Activated T-helper 1 cell treated with anti-CD3 and anti-CD28 coated beads, Interleukin-12 subunit alpha, Interleukin-12 subunit beta, Interleukin-2, Interleukin-4 antibody, amounts not matched to agents 30 ng/mL and 10 ng/mL and 1 ng/mL, durations not matched to agents 14 hours and 24 hours and 36 hours (primary cell): ENCODE measurements around the gene VPS8. TPM values are rescaled to one million over a fixed set of nuclear protein-coding genes. Genes with fewer than 3 reads are reported as not detected.

Source experiments
- DNase-seq: peaks from one replicate; pipeline ENCODE4 v3.0.0; 2021; ENCODE audit warnings: low spot score
- H3K27ac Mint-ChIP-seq: one replicate; pipeline ENCODE4 v1.8.0; 2021; ENCODE audit warnings: mild to moderate bottlenecking, mixed read lengths
- H3K27me3 Mint-ChIP-seq: one replicate; pipeline ENCODE4 v1.8.0; 2022; ENCODE audit warnings: mild to moderate bottlenecking, moderate library complexity, mixed read lengths; ENCODE audit not compliant: insufficient read depth
- H3K36me3 Mint-ChIP-seq: one replicate; pipeline ENCODE4 v1.8.0; 2021; ENCODE audit warnings: low read depth, mixed read lengths
- H3K4me1 Mint-ChIP-seq: one replicate; pipeline ENCODE4 v1.8.0; 2021; ENCODE audit warnings: low read depth, mixed read lengths
- H3K4me3 Mint-ChIP-seq: one replicate; pipeline ENCODE4 v1.8.0; 2021; ENCODE audit warnings: mild to moderate bottlenecking, moderate library complexity, mixed read lengths
- H3K9me3 Mint-ChIP-seq: one replicate; pipeline ENCODE4 v1.8.0; 2021; ENCODE audit warnings: mixed read lengths
- intact Hi-C: fragments of 100-400 bp; cut with micrococcal nuclease; formaldehyde crosslinking; loops from one replicate; pipeline ENCODE4 v1.15.1; 2024
- total RNA-seq: library from RNA; stranded (reverse); gene quantifications from 2 replicates; pipeline ENCODE4 v1.2.3, GENCODE V29; 2022

Gene VPS8
- total RNA-seq, 1 donor from 2014 or later: 37.8 TPM

DNA sequence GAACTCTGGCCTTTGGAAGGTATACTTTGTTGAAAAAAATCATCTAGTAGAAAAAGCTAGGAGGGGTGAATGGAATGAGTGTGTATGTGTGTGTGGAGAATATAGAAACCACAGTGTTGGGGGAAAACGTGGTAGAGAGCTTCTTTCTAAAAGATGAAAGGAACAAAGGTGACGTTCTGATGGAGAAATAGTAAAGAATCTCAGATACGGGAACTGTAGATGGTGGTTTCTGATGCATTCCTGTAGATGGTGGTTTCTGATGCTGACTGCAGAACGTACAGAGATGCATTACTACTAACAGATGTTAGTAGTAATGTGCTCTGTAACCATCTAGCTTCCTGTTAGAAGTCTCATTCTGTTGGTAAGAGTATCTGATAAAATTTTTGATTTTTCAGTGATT, 60.2 kb downstream of the VPS8 start:
- no peak overlapping the region for H3K4me3 Mint-ChIP-seq
- peak overlapping the region; percentile 68 for H3K27ac Mint-ChIP-seq
- H3K36me3 Mint-ChIP-seq: peaks cover 35% of the 10 kb centered on the region
- no peaks in the 10 kb centered on the region for H3K9me3 Mint-ChIP-seq
- H3K4me1 Mint-ChIP-seq: peaks cover 21% of the 10 kb centered on the region
- no peaks in the 10 kb centered on the region for H3K27me3 Mint-ChIP-seq
- intact Hi-C loops: loop anchor here (1.0 to 5.0 kb wide), 4 partner anchors 58 to 855 kb away; partner anchors contain the start of gene ABCC5
- DNase-seq: peak; percentile 5

GRCh38 chr3:184873141-184873540, 61.2 kb downstream of the VPS8 start:
- Mint-ChIP-seq H3K9me3 (no peaks in the 10 kb centered on the region), H3K27me3 (no peaks in the 10 kb centered on the region), H3K4me3 (no peak overlapping the region), H3K27ac (no peak overlapping the region), H3K36me3 (peaks cover 34% of the 10 kb centered on the region), H3K4me1 (peaks cover 21% of the 10 kb centered on the region)
- no peak for DNase-seq
- intact Hi-C loops: loop anchor here (5.0 kb wide), 1 partner anchor 856 kb away; the partner anchor contains the start of gene ABCC5

DNA sequence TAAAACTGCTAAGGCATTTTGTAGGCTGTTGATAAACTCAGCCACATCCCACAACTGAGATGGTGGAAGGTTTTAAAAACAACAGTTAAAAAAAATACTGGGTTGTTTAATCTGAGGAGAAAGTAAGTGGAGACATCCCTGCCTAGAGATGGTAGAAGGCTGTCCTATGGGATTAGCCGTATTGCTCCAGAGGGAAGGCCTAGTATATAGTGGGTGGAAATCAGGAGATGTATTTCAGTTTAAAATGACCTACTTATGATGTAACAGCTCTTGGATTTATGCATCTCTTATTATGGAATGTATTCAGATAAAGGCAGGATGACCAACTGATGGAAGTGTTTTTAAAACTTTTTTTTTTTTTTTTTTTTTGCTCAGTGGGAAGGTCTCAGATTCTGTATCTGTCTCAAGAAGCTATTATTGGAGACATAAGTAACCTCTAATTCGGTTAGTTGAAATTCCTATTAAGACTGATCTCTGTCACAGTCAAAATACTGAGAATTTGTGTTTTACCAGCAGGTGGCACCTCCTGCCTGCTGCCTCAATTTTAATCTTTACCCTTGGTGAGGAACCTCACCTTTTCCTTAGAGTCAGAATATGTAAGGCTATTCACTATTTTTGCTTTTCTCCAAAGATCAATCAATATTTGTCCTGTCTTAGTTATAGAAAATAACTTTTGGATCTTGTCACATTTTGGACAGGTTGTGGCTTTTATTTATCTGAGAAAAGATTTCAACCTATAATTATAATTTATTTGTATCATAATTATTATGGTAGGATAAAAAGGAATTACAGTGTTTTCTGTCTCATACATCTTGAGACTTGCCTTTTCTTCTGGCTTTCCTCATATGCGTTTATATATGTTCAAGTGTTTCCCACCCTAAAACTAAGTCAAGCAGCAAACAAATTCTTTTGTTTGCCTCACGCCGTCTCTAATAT, 63.0 kb downstream of the VPS8 start:
- Mint-ChIP-seq H3K27me3 (no peaks in the 10 kb centered on the region), H3K27ac (no peak overlapping the region), H3K4me1 (peaks cover 21% of the 10 kb centered on the region), H3K9me3 (no peaks in the 10 kb centered on the region), H3K4me3 (no peak overlapping the region), H3K36me3 (peaks cover 26% of the 10 kb centered on the region)
- intact Hi-C loops: loop anchor here (1.0 to 5.0 kb wide), 3 partner anchors 341 to 858 kb away; partner anchors contain the start of gene ABCC5
- DNase-seq: no peak

- intact Hi-C loops: no loop called here
- peaks cover 31% of the 10 kb centered on the region for H3K36me3 Mint-ChIP-seq
These were observed 68.5 kb downstream of the VPS8 start for GRCh38 chr3:184880276-184881019.

GRCh38 chr3:184884359-184885017, 72.5 kb downstream of the VPS8 start:
- intact Hi-C loops: no loop called here
- Mint-ChIP-seq H3K4me1 (no peaks in the 10 kb centered on the region), H3K36me3 (peaks cover 19% of the 10 kb centered on the region), H3K4me3 (no peak overlapping the region), H3K27ac (no peak overlapping the region), H3K27me3 (no peaks in the 10 kb centered on the region), H3K9me3 (no peaks in the 10 kb centered on the region)
- no peak for DNase-seq

More at GRCh38 chr3:184880276-184881019, 68.5 kb downstream of the VPS8 start:
- no peaks in the 10 kb centered on the region for H3K27me3 Mint-ChIP-seq
- H3K4me1 Mint-ChIP-seq: no peaks in the 10 kb centered on the region
- H3K9me3 Mint-ChIP-seq: no peaks in the 10 kb centered on the region
- no peak overlapping the region for H3K27ac Mint-ChIP-seq
- no peak overlapping the region for H3K4me3 Mint-ChIP-seq
- DNase-seq: no peak

GRCh38 chr3:184885112-184885511, 73.1 kb downstream of the VPS8 start:
- no peak for DNase-seq
- peaks cover 18% of the 10 kb centered on the region for H3K36me3 Mint-ChIP-seq
- no peaks in the 10 kb centered on the region for H3K27me3 Mint-ChIP-seq
- intact Hi-C loops: no loop called here
- no peaks in the 10 kb centered on the region for H3K9me3 Mint-ChIP-seq
- no peak overlapping the region for H3K4me3 Mint-ChIP-seq
- H3K27ac Mint-ChIP-seq: no peak overlapping the region
- no peaks in the 10 kb centered on the region for H3K4me1 Mint-ChIP-seq

DNA sequence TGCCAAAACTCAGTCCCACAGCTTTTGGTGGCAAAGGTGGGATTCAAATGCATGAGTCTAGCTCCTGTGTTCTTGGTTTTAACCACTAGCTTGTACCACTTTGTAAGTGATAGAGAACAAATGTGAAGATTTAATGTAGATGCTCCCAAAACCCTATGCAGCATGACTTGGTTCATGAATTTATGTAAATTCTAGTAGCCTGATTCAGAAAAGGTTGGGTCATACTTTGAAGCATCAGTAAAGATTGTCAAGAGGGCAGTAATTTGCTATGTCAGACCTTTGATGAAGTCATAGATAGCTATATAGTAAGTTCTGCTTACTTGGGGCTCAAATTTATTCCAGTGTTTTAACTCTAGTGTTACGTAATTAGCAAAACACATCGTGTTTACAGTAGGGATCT, 75.6 kb downstream of the VPS8 start:
- H3K27me3 Mint-ChIP-seq: no peaks in the 10 kb centered on the region
- intact Hi-C loops: no loop called here
- peaks cover 14% of the 10 kb centered on the region for H3K36me3 Mint-ChIP-seq
- H3K4me3 Mint-ChIP-seq: no peak overlapping the region
- no peaks in the 10 kb centered on the region for H3K4me1 Mint-ChIP-seq
- H3K9me3 Mint-ChIP-seq: no peaks in the 10 kb centered on the region
- H3K27ac Mint-ChIP-seq: no peak overlapping the region
- DNase-seq: no peak

- intact Hi-C loops: no loop called here
- Mint-ChIP-seq H3K27me3 (no peaks in the 10 kb centered on the region), H3K36me3 (peaks cover 3% of the 10 kb centered on the region), H3K27ac (no peak overlapping the region), H3K4me1 (no peaks in the 10 kb centered on the region), H3K9me3 (no peaks in the 10 kb centered on the region), H3K4me3 (no peak overlapping the region)
- DNase-seq: no peak
These were observed 77.4 kb downstream of the VPS8 start for GRCh38 chr3:184889312-184889904.

DNA sequence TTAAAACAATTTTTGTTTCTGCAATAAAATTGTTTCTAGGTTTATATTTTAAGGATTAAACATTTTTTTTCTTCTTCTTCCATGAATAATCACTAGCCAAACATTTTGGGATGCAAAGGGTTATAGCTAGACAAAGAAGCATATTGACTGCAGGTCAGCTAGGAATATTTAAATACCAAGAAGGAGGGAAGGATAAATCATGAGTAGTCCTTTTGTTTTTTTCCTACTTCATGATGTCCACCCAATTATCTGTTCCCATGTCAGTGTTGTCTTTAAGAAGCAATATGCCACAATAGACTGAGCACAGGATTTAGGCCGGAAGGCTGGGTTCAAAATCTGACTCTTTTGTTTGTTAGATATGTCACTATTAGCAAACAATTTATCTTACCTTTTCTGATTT, 82.1 kb downstream of the VPS8 start:
- Mint-ChIP-seq H3K27ac (no peak overlapping the region), H3K36me3 (peaks cover 1% of the 10 kb centered on the region), H3K4me1 (no peaks in the 10 kb centered on the region), H3K4me3 (no peak overlapping the region), H3K9me3 (no peaks in the 10 kb centered on the region), H3K27me3 (no peaks in the 10 kb centered on the region)
- DNase-seq: no peak
- intact Hi-C loops: no loop called here

DNA sequence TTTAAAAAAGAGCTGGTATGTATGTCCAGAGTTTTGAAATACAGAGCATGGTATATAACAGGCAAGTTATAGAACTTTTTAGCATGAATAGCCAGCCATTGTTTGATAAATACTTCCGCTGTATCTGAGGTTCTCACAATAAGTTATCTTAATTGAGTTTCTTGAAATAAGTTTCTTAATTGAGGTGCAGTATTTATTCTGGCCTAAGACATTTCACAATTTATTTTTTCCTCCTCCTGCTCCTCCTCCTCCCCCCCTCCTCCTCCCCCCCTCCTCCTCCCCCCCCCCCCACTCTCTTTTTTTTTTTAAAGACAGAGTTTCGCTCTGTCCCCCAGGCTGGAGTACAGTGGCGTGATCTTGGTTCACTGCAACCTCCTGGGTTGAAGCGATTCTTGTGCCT, 83.4 kb downstream of the VPS8 start:
- H3K36me3 Mint-ChIP-seq: peaks cover 2% of the 10 kb centered on the region
- no peaks in the 10 kb centered on the region for H3K9me3 Mint-ChIP-seq
- no peaks in the 10 kb centered on the region for H3K4me1 Mint-ChIP-seq
- no peaks in the 10 kb centered on the region for H3K27me3 Mint-ChIP-seq
- no peak overlapping the region for H3K4me3 Mint-ChIP-seq
- no peak for DNase-seq
- intact Hi-C loops: no loop called here
- no peak overlapping the region for H3K27ac Mint-ChIP-seq

DNA sequence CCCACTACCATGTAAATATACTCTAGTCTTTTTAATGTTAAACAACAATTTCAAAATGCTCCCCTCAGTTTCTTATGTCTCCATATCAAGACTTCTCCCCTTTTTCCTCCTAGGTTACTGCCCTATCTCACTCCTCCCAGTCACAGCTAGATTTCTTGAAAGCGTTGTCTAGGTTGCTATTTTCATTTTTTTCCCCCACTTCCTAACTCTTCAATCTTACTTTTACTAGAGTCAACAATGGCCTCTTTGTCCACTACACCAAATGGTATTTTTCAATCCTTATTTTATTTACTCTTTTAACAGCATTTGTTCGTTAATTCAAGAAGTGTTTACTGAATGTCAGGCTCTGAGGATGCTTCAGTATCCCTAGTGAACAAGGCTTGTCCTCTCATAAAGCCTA, 84.4 kb downstream of the VPS8 start:
- Mint-ChIP-seq H3K9me3 (no peaks in the 10 kb centered on the region), H3K4me1 (no peaks in the 10 kb centered on the region), H3K27ac (no peak overlapping the region), H3K4me3 (no peak overlapping the region), H3K36me3 (peaks cover 5% of the 10 kb centered on the region), H3K27me3 (no peaks in the 10 kb centered on the region)
- intact Hi-C loops: no loop called here
- no peak for DNase-seq

DNA sequence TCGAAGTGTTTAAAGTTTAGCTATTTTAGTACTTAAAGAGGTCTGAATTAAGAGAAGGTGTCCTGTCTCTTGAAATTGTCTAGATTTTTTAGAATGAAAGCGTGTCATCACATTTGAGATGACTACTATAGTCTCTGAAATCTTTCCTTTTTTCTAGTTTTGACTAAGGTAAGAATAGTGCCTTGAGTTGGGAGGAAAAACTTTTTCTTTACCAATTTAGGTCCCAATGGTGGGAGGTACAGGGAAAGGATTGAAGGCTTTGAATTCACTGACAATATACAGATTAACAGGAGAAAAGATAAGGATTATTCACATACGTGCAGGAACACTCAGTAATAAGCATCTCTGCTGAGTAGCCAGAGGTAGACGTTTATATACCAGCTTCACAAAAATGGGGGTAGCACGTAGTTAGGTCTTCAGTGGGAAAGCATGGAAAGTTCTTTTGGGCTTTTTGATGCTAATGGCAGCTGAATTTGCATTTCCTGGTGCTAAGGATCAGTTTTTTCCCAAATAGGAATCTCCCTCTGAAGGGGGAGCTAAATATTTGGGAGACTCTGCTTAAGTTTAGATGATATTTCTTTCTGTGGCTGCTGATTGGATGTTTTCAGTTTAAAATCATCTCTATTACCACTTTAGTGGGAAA, 88.1 kb downstream of the VPS8 start:
- Mint-ChIP-seq H3K36me3 (peaks cover 20% of the 10 kb centered on the region), H3K4me3 (no peak overlapping the region), H3K27ac (no peak overlapping the region), H3K27me3 (no peaks in the 10 kb centered on the region), H3K9me3 (peaks cover under 1% of the 10 kb centered on the region), H3K4me1 (no peaks in the 10 kb centered on the region)
- no peak for DNase-seq
- intact Hi-C loops: no loop called here
